ENCODE data around the gene DIAPH1. TPM values are rescaled to one million over a fixed set of nuclear protein-coding genes. Genes with fewer than 3 reads are reported as not detected.

The DIAPH1 gene
- total RNA-seq, 2 donors from 2014 or later: 104 to 106 TPM

DNA sequence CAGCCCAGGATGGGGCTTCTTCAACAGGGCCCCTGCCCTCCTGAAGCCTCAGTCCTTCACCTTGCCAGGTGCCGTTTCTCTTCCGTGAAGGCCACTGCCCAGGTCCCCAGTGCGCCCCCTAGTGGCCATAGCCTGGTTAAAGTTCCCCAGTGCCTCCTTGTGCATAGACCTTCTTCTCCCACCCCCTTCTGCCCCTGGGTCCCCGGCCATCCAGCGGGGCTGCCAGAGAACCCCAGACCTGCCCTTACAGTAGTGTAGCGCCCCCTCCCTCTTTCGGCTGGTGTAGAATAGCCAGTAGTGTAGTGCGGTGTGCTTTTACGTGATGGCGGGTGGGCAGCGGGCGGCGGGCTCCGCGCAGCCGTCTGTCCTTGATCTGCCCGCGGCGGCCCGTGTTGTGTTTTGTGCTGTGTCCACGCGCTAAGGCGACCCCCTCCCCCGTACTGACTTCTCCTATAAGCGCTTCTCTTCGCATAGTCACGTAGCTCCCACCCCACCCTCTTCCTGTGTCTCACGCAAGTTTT lies 106.3 kb downstream of the DIAPH1 start:
- Histone ChIP-seq H3K27ac (ENCODE audit: low read depth, low read length) (peak overlapping the region; percentile 99), H3K4me1 (ENCODE audit: control insufficient read depth, insufficient read depth, low read length) (peaks cover 26% of the 10 kb centered on the region), H3K9ac (ENCODE audit: extremely low read depth, low read length, poor library complexity, severe bottlenecking) (no peak overlapping the region), H3K36me3 (ENCODE audit: control insufficient read depth, insufficient read depth, low read length) (peaks cover 39% of the 10 kb centered on the region), H3K27me3 (ENCODE audit: control insufficient read depth, insufficient read depth, low read length, poor library complexity, severe bottlenecking) (no peaks in the 10 kb centered on the region), H3K9me3 (ENCODE audit: control insufficient read depth, low read length) (no peaks in the 10 kb centered on the region), H3K4me3 (ENCODE audit: low read length) (peak overlapping the region; percentile 69)
- no peaks in the 10 kb centered on the region for H3K9me3 Mint-ChIP-seq
- 43 to 53% methylated on average over 14 to 28 of the region's 28 CpGs for WGBS, 2 experiments (ENCODE audit: insufficient coverage in 1 of 2, insufficient read length in 1 of 2)
- DNase-seq: peak; percentile 99
- H3K4me3 Mint-ChIP-seq: peak overlapping the region; percentile 69
- peaks cover 21% of the 10 kb centered on the region for H3K36me3 Mint-ChIP-seq (ENCODE audit: low read depth)
- peaks cover 38% of the 10 kb centered on the region for H3K4me1 Mint-ChIP-seq
- H3K27ac Mint-ChIP-seq: peak overlapping the region; percentile 92
- TF ChIP-seq, protein P1, sequence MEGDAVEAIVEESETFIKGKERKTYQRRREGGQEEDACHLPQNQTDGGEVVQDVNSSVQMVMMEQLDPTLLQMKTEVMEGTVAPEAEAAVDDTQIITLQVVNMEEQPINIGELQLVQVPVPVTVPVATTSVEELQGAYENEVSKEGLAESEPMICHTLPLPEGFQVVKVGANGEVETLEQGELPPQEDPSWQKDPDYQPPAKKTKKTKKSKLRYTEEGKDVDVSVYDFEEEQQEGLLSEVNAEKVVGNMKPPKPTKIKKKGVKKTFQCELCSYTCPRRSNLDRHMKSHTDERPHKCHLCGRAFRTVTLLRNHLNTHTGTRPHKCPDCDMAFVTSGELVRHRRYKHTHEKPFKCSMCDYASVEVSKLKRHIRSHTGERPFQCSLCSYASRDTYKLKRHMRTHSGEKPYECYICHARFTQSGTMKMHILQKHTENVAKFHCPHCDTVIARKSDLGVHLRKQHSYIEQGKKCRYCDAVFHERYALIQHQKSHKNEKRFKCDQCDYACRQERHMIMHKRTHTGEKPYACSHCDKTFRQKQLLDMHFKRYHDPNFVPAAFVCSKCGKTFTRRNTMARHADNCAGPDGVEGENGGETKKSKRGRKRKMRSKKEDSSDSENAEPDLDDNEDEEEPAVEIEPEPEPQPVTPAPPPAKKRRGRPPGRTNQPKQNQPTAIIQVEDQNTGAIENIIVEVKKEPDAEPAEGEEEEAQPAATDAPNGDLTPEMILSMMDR (conservative IDR thresholded peaks at IDR 0.05): peak; percentile 97
- peaks cover 6% of the 10 kb centered on the region for H3K27me3 Mint-ChIP-seq (ENCODE audit: insufficient read depth)

DNA sequence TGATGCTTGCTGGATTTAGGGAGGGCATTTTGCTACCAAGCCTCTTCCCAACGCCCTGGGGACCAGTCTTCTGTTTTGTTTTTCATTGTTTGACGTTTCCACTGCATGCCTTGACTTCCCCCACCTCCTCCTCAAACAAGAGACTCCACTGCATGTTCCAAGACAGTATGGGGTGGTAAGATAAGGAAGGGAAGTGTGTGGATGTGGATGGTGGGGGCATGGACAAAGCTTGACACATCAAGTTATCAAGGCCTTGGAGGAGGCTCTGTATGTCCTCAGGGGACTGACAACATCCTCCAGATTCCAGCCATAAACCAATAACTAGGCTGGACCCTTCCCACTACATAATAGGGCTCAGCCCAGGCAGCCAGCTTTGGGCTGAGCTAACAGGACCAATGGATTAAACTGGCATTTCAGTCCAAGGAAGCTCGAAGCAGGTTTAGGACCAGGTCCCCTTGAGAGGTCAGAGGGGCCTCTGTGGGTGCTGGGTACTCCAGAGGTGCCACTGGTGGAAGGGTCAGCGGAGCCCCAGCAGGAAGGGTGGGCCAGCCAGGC lies 107.0 kb downstream of the DIAPH1 start:
- DNase-seq: no peak
- no peaks in the 10 kb centered on the region for H3K9me3 ChIP-seq (ENCODE audit: control insufficient read depth, low read length)
- H3K4me3 Mint-ChIP-seq: peak overlapping the region; percentile 69
- no peak overlapping the region for H3K27ac Mint-ChIP-seq
- no peak overlapping the region for H3K9ac ChIP-seq (ENCODE audit: extremely low read depth, low read length, poor library complexity, severe bottlenecking)
- no peaks in the 10 kb centered on the region for H3K27me3 ChIP-seq (ENCODE audit: control insufficient read depth, insufficient read depth, low read length, poor library complexity, severe bottlenecking)
- H3K36me3 Mint-ChIP-seq (ENCODE audit: low read depth): peaks cover 16% of the 10 kb centered on the region
- H3K36me3 ChIP-seq (ENCODE audit: control insufficient read depth, insufficient read depth, low read length): peaks cover 33% of the 10 kb centered on the region
- no peak overlapping the region for H3K27ac ChIP-seq (ENCODE audit: low read depth, low read length)
- peaks cover 38% of the 10 kb centered on the region for H3K4me1 Mint-ChIP-seq
- H3K4me3 ChIP-seq (ENCODE audit: low read length): no peak overlapping the region
- TF ChIP-seq, protein P1 (conservative IDR thresholded peaks at IDR 0.05): no peak
- WGBS, 2 experiments (ENCODE audit: insufficient coverage in 1 of 2, insufficient read length in 1 of 2): 89 to 91% methylated on average over 1 to 4 of the region's 4 CpGs
- peaks cover 26% of the 10 kb centered on the region for H3K4me1 ChIP-seq (ENCODE audit: control insufficient read depth, insufficient read depth, low read length)
- no peaks in the 10 kb centered on the region for H3K9me3 Mint-ChIP-seq
- H3K27me3 Mint-ChIP-seq (ENCODE audit: insufficient read depth): peaks cover 6% of the 10 kb centered on the region

DNA sequence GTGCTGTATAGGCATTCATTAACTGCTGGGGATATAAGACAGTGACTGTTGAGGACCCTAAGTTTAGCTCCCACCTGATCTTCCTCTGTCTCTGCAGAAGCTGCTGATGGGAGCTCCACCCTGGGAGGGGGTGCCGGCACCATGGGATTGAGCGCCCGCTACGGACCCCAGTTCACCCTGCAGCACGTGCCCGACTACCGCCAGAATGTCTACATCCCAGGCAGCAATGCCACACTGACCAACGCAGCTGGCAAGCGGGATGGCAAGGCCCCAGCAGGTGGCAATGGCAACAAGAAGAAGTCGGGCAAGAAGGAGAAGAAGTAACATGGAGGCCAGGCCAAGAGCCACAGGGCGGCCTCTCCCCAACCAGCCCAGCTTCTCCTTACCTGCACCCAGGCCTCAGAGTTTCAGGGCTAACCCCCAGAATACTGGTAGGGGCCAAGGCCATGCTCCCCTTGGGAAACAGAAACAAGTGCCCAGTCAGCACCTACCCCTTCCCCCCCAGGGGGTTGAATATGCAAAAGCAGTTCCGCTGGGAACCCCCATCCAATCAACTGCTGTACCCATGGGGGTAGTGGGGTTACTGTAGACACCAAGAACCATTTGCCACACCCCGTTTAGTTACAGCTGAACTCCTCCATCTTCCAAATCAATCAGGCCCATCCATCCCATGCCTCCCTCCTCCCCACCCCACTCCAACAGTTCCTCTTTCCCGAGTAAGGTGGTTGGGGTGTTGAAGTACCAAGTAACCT lies 107.8 kb downstream of the DIAPH1 start:
- Mint-ChIP-seq H3K9me3 (no peaks in the 10 kb centered on the region), H3K4me3 (no peak overlapping the region), H3K4me1 (peaks cover 36% of the 10 kb centered on the region), H3K27me3 (ENCODE audit: insufficient read depth) (peaks cover 6% of the 10 kb centered on the region), H3K36me3 (ENCODE audit: low read depth) (peaks cover 11% of the 10 kb centered on the region), H3K27ac (no peak overlapping the region)
- no peak for DNase-seq
- Histone ChIP-seq H3K9me3 (ENCODE audit: control insufficient read depth, low read length) (no peaks in the 10 kb centered on the region), H3K9ac (ENCODE audit: extremely low read depth, low read length, poor library complexity, severe bottlenecking) (no peak overlapping the region), H3K36me3 (ENCODE audit: control insufficient read depth, insufficient read depth, low read length) (peaks cover 25% of the 10 kb centered on the region), H3K27me3 (ENCODE audit: control insufficient read depth, insufficient read depth, low read length, poor library complexity, severe bottlenecking) (no peaks in the 10 kb centered on the region), H3K4me1 (ENCODE audit: control insufficient read depth, insufficient read depth, low read length) (peaks cover 26% of the 10 kb centered on the region), H3K27ac (ENCODE audit: low read depth, low read length) (no peak overlapping the region), H3K4me3 (ENCODE audit: low read length) (no peak overlapping the region)
- WGBS, 2 experiments (ENCODE audit: insufficient coverage in 1 of 2, insufficient read length in 1 of 2): 89 to 94% methylated on average over 11 to 13 of the region's 14 CpGs
- TF ChIP-seq, protein P1 (conservative IDR thresholded peaks at IDR 0.05): no peak
